HG03342 (cell line): Measurements from ENCODE around the gene RTTN.

Source experiments
- ATAC-seq: cut with Tn5 transposase; IDR thresholded peaks from one replicate; pipeline ENCODE4 v1.9.1; 2021; ENCODE audit warnings: mild to moderate bottlenecking, moderate library complexity; ENCODE audit not compliant: unreplicated experiment

Gene RTTN

DNA sequence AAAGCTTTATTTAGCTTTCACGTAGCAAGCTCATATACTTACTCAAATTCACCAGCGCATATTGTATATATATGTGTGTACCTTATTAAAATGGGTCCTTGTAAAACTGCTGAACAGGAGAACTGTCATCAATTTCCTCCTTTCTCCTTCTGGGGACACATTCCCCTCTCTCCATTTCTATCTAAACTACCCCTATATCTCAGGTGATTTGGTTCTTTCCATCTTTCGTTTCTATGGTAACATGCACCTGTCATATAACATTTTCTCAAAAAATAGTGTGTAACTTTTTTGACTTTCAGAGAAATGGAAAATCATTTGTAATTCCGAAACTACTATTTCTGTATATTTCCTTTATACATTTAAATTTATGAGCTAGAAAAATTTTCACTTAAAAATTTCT is 174.3 kb downstream of the RTTN start:
- ATAC-seq: no peak

DNA sequence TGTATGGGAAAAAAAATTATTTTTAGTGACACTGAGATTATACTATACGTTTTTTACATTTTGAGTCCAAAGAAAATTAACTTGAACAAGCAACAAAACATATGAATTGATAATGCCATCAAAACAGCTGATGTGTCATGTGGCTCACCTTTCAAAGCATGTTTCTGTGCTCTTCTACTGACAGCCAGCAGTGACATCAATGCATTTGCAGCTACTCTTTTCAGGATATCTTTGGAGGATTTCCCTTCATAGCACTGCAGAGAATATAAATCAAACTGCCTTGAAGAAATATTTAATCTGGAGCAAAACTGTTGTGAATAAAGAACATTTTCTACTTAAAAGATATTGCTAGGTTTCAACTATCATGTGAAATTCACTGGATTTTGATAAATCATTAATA is 174.8 kb downstream of the RTTN start:
- no peak for ATAC-seq

DNA sequence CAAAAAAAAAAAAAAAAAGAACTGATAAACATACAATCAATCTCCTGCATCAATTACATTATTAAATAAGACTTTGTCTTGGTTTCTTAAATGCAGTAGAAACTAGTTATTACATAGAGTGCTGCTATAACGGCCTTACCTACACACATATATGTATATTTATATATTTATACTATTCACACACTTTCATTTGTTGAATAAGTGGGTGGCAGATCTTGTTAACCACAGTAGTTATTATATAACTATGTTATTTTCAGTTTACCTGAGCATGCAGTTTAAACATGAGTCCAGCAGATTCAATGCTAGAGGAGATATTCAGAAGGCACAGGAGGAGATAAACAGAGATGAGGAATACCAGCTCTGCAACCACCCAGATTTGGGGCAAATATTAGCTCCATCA is 176.3 kb downstream of the RTTN start:
- ATAC-seq: peak; percentile 46

DNA sequence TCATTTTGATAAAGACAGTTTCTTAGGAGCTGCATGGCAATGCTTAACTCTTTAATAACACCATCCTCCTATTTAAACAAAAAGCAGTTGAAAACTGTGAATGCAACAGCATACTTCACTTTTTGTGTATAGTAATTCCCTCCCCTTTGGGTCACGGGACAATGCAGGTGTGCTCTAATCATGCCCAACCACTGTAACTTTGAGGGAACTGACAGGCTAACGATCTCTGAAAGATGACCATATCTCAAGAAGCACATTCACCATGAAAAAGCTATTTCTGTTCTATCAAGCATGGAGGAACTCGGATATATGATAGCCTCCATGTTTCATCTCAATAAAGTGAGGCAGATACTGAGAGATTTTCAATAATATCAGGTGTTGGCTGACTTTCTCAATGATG is 176.8 kb downstream of the RTTN start:
- ATAC-seq: peak; percentile 78

DNA sequence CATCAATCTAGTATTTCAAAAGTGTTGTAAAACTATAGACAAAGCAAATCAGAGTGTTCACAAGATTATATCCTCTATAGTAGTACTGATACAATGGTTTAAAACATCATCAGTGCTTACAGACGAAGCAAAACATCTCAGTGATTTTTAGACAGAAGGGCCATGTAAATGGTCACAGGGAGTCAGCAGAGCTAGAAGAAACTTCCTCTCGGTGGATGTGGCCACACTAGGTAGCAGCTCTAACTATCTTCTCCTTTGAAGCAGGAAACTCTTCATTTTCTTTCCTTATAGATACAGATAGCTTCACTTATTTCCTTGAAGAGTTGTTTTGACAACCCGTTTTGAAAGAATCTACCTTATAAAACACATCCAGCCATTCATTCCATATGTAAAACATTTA is 177.4 kb downstream of the RTTN start:
- ATAC-seq: no peak

DNA sequence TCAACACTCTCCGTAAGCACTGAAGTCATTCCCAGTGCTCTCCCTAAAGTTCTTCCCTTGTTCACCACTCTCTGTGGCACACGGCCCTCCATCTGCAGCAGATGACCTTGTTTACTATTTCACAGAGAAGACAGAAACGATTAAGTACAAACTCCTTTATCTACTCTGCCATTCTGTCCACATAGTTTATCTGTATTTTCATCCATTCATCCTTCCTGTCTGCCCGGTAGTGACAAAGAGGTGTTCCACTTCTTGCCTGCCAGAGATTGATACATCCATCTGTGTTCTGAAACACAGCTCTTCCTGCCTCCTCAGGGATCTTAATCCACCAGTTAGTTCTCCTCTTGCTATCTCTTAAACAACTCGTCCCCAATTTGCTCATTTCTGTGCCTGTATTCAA is 179.9 kb downstream of the RTTN start:
- no peak for ATAC-seq

DNA sequence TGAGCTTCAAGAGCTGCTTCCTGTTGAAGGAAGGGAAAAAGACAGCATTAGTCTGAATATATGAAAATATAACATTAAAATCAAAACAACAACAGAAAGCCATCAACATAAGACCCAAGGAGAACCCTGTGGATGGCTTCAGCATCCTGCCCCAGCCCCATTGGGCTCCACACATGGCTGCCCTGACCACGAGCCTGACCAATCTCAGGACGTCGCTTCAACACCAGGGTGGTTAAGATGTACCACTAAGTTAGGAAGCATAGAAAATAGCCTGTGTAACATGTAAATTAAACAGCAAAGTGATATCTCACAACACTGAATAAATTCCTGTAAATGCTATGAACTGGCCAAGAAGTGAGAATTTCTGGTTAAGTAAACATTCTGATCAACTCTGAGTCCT is 180.7 kb downstream of the RTTN start:
- ATAC-seq: no peak

DNA sequence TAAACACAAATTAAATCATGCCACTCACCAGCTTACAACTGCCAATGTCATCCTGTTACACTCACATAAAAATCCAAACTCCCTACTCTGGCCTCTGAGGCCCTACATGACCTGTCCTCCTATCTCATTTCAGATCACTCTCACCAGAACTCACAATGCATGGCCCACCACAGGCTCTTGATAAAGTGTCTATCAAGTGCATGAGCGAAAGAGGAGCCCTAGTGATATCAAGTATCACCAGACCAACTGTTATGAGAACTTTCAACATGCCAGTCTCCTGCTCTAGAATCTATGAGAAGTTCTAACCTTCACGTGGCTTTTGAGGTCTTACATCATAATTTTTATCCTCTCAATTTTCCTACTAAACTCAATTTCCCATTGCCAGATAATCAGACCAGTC is 181.4 kb downstream of the RTTN start:
- ATAC-seq: no peak

DNA sequence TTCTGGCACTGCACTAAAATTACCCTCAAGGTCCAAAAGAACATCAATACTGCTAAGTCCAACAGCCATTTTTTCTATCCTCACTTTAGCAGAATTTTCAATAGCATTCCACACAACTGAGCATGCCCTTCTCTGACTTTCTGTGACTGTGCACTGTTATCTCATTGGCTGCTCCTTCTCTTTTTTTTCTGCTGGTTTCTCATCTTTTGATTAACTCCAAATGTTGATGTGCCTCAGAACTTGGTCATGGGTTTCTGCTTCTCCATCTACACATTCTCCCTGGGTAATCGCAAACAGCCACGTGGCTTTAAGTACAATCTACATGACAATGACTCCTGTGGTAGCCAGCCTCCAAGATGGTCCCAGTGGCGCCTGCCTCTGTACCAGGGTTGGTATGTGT is 182.9 kb downstream of the RTTN start:
- no peak for ATAC-seq

DNA sequence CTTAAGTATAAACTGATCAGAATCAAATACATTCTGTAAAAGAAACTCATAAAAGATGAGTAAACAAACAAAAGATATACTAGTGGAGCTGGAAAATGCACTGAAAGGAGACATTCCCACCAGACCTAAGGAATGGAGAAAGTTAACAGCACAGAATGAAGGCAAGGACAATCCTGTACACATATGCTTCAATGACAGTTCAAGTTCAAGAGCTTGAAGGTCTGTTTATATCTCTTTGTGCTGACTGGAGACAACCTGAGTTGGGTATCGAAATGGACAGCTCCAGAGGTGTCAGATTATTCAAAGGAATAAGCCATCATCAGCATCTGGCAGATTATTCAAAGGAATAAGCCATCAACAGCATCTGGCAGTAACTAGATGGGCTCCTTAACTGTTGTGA is 184.0 kb downstream of the RTTN start:
- no peak for ATAC-seq

DNA sequence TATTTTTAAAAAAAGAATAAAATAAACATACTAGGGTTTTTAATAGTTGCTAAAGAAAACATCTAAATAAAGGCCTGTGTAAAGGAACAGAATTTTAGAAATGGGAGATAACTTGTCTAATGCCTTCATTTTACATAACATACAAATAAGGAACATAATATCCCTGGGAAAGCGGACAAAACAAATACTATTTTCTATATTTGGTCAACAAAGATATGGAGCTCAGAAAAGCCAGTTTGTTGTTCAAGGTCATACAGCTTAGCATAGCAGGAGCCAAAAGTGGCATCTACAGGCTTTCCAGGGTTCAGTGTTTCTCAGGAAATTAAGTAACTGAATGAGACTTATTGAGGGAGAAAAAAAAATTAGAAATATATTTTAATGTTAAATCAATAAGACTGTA is 184.4 kb downstream of the RTTN start:
- ATAC-seq: no peak

DNA sequence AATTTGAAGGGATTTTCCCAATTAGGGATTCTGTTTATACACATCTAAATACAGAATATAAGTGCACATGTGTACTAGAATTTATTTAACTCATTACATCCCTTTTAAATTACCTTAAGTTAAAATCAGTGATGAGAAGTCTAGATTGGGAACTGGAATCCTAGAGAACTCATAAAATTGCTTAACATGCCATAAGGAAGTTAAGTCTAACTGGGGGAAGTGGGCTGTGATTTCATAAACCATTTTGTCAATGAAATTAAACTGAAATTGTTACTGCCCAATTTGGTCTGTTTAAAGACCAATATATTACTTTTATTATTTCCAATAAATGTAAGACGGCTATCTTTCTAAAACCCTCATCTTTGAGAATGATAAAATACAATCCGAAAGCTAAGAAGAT is 185.5 kb downstream of the RTTN start:
- no peak for ATAC-seq

DNA sequence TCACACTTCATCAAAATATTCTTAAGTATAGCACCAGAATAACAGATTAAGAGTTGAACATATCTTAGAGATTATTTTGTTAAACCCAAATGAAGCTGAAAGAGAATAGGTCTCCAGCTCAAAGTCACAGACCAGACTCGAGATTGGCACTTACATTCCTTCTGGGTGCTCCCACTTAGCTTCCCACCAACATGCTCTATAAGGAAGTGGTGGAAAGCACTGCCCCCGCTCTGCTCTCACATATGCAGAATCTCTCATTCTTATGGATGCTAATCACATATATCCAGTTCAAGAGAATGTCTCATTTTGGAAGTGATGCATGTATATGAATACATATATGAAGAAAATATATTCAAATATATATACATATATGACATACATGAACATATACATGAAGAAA is 186.4 kb downstream of the RTTN start:
- no peak for ATAC-seq

DNA sequence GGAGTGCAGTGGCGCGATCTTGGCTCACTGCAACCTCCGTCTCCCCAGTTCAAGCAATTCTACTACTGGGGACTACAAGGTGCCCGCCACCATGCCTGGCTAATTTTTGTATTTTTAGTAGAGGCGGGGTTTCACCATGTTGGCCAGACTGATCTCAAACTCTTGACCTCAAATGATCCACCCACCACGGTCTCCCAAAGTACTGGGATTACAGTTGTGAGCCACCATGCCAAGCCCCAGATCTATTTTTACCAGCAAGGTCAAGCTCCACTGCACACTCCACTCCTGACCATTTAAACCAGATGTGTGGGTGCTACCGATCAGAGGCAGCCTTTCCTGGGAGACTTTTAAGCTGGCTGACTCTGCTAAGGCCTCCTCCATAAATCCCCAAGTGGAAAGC is 190.4 kb downstream of the RTTN start:
- ATAC-seq: no peak

DNA sequence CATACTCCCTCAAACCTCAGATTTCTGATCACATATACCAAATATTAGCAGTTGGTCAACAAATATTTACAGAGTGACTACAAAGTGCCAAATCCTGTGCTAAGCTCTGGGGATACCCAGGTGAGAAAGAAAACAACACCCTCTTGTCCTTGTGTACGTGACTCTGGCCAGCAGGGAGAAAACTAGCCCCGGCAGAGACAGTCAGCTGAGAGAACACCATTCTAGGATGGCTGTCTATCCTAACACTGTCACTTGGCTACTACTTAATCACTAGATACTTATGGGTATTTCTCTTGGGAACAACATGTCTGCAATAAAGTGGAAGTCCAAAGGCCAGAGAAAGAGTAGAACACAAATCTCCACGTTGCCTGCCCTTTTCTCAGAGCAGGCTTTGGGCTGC is 199.9 kb downstream of the RTTN start:
- no peak for ATAC-seq

DNA sequence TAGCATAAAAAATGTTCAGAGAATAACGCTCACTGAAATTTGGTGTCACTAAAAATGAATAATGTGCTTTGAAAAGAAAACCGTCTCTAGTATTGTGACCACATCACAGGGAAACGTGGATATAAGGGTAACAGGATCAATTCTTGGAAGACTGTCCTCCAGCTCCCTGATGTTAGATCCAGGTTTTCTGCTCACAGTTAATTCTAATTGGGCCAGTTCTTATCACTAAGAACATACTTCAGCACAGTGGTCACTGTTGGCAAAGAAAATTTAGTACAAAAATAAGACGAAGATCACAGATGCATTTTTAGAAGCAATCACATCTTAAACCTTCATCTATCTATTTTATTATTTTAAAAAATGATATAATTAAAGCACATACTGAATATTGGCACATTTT is 200.8 kb downstream of the RTTN start:
- no peak for ATAC-seq

DNA sequence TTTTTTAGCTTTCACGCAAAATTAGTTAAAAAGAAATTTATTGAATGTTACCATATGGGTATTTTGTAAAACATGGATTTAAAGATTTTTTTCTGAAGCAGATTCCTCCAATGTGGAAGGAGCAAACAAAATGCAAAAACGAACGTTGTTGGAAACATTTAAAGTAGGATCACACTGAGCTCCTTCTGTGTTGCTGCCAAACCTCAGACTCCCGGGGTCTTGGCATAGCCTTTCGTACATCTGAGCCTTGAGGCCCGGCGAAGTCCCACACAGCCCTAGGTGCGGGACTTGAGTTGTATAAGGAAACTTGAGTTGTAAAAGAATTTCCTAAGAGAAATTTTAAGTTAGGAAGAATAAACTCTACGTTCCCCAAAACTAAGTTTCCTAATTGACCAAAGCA is 205.8 kb downstream of the RTTN start:
- ATAC-seq: no peak

DNA sequence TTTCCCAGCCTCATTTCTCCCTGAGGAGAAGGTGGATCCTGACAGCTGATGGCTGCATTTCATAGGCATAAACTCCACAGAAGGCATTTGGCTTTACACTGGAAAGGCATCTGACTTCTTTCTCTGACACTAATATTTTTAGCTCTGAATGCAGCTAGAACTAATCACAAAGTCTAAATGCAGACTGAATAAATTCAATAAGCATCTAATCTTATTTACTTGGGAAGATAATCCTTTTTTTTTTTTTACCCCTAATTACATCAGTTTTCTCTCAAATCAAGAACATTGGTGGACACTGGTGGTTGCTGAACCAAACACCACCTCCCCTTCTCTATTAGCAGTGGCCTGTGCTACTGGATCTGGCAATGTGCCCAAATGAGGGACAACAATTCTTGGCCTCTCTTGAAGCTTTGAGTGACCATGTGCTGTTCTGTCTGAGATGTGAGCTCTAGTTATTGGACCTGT is 206.9 kb downstream of the RTTN start:
- no peak for ATAC-seq

DNA sequence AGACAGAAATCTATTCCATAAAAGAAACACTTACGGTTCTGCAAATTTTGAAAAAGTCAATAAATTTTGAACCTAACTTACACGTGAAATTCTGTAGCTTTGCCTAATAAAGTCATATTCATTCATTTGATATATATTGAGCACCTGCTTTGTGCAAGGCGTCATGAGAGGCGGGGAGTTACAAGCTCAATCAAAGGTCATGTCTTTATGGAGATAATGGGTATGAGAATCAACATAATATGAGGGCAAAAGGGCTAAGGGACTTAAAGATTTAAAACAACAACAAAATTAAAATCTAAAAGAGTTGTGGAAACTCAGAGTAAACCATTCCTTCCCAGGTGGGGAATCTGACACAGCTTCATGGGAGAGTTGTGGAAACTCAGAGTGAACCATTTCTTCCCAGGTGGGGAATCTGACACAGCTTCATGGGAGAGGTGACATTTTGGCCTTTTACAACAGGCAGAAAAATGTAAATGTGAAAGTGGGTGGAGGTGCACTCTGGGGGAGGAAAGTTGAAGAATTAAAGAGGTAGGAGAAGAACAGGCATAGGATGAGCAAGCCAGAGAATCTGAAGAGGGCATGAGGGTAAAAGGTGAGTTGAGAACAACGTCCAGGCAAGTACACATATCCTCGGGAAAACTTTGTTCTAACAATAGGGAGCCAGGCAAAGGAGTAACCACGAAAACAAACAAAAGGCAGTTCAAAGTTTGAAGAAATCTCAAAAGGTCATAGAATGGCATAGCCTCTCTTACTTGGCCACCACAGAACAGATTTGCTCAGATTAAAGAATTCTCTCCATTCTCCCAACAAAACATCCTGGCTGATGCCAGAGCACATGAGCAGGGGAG is 208.3 kb downstream of the RTTN start:
- ATAC-seq: no peak

DNA sequence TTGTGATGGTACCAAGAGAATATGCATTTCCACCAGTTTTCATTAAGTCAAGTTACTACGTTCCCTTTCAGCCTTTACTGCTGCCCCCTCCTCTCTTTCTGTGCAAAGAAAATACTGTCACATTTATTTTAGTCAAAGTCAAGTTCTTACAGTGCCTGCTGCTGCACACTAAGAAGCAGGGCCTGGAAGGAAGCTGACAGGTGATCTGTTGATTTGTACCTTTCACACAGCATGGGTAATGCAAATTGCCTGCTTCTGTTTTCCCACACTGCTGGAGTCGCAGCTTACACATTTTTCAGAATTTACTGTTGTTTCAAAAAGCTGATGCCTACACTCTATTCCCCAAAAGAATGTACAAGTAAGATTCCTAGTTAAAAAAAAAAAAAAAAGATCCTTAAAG is 209.1 kb downstream of the RTTN start:
- no peak for ATAC-seq

DNA sequence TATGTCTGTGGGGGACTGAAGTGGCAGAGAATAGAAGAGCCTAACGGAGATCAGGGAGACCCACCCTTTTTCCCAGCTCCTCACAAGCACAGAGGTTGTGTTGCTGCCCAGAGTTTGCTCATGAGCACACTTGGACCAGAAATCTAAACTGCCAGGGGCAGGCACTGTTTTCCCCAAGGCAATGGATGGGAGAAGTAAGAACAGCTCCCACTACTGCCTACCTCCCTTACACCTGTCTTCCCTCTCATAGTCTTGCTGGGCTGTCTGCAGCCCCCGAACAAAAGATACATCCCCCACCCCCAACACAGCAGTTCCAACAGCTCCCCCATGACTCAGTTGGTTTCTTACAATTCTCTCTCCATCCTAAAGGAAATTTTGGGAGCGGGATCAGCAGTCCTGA is 209.7 kb downstream of the RTTN start:
- ATAC-seq: no peak

DNA sequence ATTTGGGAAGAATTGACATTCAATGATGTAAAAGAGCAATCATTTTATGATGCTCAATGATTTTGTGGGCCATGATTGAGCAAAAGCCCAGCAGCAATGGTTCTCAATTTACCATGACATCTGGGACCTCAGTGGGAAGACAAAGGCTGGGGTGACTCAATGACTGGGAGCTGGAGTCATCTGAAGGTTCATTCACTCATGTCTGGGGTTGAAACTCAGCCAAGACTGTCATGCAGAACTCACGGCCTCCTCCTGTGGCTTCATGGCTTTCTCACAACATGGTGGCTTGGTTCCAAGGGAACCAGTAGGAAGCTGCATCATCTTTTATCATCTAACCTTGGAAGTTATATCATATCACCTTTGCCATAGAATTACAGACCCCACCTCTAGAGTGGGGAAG is 212.7 kb downstream of the RTTN start:
- no peak for ATAC-seq

DNA sequence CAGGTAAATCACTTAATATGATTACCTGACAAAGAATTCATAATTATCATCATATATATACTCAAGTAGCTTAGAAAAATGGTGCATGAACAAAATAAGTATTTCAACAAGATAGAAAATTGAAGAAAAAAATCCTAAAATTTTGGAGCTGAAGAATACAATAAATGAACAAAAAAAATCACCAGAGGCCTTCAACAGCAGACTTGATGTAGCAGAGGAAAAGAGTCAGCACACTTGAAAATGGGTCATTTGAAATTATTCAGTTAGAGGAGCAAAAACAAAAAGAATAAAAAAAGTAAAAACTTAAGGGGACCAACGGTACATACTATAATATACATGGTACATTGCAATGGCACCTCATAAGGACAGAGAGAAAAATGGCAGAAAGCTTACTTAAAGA is 217.6 kb downstream of the RTTN start:
- ATAC-seq: no peak
